ENCODE measurements around the gene CCBE1.

DNA sequence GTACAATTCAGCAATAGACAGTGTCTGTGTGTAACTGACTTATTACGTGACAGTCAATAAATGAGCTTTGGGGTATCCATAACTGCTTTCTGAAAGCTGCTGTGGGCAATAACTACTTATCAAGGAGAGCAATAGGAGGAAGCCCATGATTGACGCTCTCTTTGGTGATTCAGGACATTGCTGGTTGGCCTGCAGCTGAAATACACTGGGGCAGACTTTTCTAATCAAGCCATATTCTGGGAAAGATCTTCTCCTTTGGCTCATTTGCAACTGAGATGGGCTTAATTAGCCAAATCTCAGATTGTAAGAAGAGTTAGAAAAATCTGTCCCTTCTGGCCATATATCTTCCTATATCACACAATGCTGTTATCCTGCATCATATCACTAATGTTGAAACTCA, 24.0 kb upstream of the CCBE1 start:
- TF ChIP-seq, protein P1, sequence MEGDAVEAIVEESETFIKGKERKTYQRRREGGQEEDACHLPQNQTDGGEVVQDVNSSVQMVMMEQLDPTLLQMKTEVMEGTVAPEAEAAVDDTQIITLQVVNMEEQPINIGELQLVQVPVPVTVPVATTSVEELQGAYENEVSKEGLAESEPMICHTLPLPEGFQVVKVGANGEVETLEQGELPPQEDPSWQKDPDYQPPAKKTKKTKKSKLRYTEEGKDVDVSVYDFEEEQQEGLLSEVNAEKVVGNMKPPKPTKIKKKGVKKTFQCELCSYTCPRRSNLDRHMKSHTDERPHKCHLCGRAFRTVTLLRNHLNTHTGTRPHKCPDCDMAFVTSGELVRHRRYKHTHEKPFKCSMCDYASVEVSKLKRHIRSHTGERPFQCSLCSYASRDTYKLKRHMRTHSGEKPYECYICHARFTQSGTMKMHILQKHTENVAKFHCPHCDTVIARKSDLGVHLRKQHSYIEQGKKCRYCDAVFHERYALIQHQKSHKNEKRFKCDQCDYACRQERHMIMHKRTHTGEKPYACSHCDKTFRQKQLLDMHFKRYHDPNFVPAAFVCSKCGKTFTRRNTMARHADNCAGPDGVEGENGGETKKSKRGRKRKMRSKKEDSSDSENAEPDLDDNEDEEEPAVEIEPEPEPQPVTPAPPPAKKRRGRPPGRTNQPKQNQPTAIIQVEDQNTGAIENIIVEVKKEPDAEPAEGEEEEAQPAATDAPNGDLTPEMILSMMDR (IDR thresholded peaks at IDR 0.05): no peak
- no peak for TF ChIP-seq EP300 (IDR thresholded peaks at IDR 0.05)
- TF ChIP-seq HDAC2 (IDR thresholded peaks at IDR 0.05): no peak
- TF ChIP-seq JUN (IDR thresholded peaks at IDR 0.05): no peak
- TF ChIP-seq RAD21 (conservative IDR thresholded peaks at IDR 0.05 in 1 of 2, IDR thresholded peaks at IDR 0.05 in 1 of 2): no peak
- TF ChIP-seq FOXS1 (CRISPR knock-in tag; IDR thresholded peaks at IDR 0.05): no peak
- no peak for TF ChIP-seq MAX (IDR thresholded peaks at IDR 0.05)
- TF ChIP-seq, protein P2, sequence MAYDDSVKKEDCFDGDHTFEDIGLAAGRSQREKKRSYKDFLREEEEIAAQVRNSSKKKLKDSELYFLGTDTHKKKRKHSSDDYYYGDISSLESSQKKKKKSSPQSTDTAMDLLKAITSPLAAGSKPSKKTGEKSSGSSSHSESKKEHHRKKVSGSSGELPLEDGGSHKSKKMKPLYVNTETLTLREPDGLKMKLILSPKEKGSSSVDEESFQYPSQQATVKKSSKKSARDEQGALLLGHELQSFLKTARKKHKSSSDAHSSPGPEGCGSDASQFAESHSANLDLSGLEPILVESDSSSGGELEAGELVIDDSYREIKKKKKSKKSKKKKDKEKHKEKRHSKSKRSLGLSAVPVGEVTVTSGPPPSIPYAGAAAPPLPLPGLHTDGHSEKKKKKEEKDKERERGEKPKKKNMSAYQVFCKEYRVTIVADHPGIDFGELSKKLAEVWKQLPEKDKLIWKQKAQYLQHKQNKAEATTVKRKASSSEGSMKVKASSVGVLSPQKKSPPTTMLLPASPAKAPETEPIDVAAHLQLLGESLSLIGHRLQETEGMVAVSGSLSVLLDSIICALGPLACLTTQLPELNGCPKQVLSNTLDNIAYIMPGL (CRISPR knock-in tag; IDR thresholded peaks at IDR 0.05; ENCODE audit: borderline replicate concordance): no peak
- no peak for TF ChIP-seq CHD4 (IDR thresholded peaks at IDR 0.05; ENCODE audit: borderline replicate concordance)
- TF ChIP-seq, protein P3, sequence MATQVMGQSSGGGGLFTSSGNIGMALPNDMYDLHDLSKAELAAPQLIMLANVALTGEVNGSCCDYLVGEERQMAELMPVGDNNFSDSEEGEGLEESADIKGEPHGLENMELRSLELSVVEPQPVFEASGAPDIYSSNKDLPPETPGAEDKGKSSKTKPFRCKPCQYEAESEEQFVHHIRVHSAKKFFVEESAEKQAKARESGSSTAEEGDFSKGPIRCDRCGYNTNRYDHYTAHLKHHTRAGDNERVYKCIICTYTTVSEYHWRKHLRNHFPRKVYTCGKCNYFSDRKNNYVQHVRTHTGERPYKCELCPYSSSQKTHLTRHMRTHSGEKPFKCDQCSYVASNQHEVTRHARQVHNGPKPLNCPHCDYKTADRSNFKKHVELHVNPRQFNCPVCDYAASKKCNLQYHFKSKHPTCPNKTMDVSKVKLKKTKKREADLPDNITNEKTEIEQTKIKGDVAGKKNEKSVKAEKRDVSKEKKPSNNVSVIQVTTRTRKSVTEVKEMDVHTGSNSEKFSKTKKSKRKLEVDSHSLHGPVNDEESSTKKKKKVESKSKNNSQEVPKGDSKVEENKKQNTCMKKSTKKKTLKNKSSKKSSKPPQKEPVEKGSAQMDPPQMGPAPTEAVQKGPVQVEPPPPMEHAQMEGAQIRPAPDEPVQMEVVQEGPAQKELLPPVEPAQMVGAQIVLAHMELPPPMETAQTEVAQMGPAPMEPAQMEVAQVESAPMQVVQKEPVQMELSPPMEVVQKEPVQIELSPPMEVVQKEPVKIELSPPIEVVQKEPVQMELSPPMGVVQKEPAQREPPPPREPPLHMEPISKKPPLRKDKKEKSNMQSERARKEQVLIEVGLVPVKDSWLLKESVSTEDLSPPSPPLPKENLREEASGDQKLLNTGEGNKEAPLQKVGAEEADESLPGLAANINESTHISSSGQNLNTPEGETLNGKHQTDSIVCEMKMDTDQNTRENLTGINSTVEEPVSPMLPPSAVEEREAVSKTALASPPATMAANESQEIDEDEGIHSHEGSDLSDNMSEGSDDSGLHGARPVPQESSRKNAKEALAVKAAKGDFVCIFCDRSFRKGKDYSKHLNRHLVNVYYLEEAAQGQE (IDR thresholded peaks at IDR 0.05): no peak
- no peak for TF ChIP-seq E2F6 (IDR thresholded peaks at IDR 0.05; ENCODE audit: borderline replicate concordance, low read depth)
- no peak for TF ChIP-seq RFX5 (IDR thresholded peaks at IDR 0.05)
- TF ChIP-seq MAZ (IDR thresholded peaks at IDR 0.05; ENCODE audit: borderline replicate concordance, low read depth, low read length): no peak
